HL-60/S4 treated with retinoic acid at 250 ng/mL for 4 days and 3 days (cell line): ENCODE results near the gene POU2AF1.
"Not testable (repeated sequence)": the region's sequence is repeated elsewhere in the genome, so short reads cannot be mapped to it uniquely, and the experiment has no call there.

Experiments used
- in situ Hi-C: fragments of 300-500 bp; cut with MboI; formaldehyde crosslinking; loops from 2 replicates; pipeline ENCODE4 v1.7.0; 2022; ENCODE audit warnings: low sequenced_read_pairs

Gene POU2AF1

DNA sequence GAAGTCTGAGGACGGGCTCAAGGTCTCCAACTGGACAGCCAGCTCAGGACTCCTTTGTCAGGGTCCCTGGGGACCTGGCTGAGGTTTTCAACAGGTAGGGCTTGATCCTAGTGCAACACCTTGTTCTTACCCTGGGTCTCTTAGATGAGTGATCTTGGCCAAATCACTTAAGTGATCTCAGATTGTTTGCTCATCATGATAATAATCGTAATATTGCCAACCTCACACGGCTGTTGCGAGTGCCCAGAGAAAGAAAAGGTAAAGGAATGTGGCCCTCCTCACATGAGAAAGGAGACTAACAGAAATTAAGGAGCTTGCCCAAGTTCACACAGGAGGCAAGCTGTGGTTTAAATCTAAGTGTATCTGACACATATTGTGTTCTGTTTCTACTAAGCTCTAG lies 52.3 kb downstream of the POU2AF1 start:
- in situ Hi-C loops, result no loop called here

GRCh38 chr11:111325259-111325658 lies 53.8 kb downstream of the POU2AF1 start:
- in situ Hi-C loops, result no loop called here

DNA sequence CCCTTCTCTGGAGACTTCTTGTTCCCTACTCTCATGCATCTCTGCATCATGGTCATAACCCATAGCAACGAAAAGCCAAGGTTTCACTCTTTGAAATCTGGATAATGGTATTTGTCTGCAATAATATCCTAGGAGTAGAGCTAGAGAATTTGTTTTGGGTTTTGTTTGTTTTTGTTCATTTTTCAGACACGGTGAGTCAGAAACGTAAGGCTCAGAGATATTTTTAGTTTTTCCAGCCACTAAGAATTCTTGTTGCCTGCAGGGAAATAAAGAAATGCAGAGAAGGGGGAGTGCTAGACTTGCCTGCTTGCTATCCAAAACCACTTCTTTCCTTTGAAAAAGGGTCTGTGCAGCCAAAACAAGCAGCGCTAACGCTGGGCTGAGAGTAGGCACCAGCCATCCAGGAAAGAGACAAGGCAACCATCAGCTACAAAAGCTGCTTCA lies 54.8 kb downstream of the POU2AF1 start:
- in situ Hi-C loops, result no loop called here

DNA sequence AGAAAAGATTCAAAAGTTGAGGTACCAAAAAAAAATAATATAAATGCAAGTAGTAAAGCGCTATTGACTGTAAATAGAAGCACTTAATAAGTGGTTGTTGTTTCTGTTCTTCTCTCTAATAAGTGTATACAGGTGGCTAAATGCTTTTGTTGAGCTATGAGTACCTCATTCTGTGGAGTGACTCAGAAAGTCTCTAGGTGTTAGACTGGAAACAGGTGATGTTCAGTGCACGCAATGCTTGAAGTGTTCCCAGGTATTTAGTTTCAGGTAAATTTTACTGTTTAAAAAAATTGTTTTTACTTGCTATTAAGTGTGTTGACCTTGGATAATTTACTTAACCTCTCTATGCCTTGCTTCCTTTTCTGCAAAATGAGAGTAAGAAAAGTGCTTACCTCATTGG lies 56.5 kb downstream of the POU2AF1 start:
- in situ Hi-C loops, result no loop called here

- in situ Hi-C loops, result no loop called here
These were observed 58.1 kb downstream of the POU2AF1 start for GRCh38 chr11:111320728-111321568.

DNA sequence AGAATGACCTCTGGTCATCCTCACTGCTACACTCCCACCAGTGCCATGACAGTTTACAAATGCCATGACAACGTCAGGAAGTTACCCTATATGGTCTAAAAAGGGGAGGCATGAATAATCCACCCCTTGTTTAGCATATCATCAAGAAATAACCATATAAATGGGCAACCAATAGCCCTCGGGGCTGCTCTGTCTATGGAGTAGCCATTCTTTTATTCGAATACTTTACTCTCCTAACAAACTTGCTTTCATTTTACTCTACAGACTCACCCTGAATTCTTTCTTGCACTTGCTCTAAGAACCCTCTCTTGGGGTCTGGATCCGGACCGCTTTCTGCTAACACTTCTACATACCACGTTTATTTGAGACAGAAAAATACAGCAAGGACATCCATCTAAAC lies 58.9 kb downstream of the POU2AF1 start:
- in situ Hi-C loops, result not testable (repeated sequence)

DNA sequence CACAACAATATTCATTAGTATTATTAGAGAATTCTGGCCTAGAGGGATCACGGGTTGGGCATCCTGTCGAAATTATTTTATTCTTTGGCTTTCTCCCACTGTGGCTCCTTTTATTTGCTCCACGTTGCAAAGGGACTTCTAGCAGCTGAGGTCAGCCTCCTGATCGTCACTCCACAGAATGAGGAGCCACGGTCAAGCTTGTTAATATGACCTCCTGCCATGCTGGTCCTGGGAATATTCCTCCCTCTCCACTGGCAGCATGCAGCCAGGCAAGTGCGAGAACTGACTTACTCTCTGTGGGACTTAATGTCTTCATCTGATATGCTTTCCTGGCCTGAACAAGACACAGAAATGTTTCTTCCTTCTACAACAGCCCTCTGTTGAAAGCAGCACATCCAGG lies 59.8 kb downstream of the POU2AF1 start:
- in situ Hi-C loops, result no loop called here

GRCh38 chr11:111312076-111312475 lies 67.0 kb downstream of the POU2AF1 start:
- in situ Hi-C loops, result no loop called here

- in situ Hi-C loops, result no loop called here
These were observed 68.4 kb downstream of the POU2AF1 start for GRCh38 chr11:111310723-111311122.

GRCh38 chr11:111310088-111310487 lies 69.0 kb downstream of the POU2AF1 start:
- in situ Hi-C loops, result no loop called here

GRCh38 chr11:111309215-111309915 lies 69.7 kb downstream of the POU2AF1 start:
- in situ Hi-C loops, result no loop called here

DNA sequence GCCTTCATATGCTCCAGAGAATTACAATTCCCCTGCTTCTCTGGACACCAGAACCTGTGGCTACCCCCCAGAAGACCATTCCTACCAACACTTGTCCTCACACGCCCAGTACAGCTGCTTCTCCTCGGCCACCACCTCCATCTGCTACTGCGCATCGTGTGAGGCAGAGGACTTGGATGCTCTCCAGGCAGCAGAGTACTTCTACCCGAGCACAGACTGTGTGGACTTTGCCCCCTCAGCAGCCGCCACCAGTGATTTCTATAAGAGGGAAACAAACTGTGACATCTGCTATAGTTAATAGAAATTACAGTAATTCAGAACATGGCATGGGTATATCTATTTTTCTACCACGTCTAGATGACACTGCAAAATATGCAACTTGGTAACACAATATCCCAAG lies 70.9 kb downstream of the POU2AF1 start:
- in situ Hi-C loops, result no loop called here

DNA sequence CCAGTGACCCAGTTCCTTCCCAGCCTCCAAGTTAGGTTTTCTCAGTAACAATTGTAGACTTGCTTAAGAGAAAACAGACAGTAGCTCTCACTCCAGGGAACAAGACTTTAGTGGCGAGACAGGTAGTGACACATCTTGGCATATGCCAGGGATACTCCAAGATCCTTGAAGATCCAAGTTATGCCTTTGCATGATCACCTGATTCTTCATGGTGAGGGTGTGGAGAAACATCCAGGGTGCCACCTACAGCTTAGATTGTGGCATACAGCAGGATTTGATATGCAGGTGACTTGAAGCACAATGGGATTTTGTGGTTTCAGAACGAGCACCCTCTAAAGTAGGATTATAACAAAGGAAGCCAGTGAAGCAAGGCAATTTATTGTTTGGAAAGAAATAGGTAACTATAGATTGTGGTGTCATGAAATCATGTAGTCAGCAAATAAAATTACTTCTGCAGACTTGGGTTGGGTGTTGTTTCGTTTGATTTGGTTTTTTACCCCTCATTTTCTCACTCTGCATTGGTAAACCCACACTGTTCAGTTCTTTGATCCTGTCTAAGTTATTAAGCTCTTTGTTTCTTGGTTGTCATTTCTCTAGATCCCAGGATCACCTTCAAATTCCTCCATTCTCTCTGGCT lies 71.5 kb downstream of the POU2AF1 start:
- in situ Hi-C loops, result no loop called here

GRCh38 chr11:111306321-111306720 lies 72.8 kb downstream of the POU2AF1 start:
- in situ Hi-C loops, result no loop called here

- in situ Hi-C loops, result no loop called here
These were observed 73.2 kb downstream of the POU2AF1 start for GRCh38 chr11:111305876-111306275.

DNA sequence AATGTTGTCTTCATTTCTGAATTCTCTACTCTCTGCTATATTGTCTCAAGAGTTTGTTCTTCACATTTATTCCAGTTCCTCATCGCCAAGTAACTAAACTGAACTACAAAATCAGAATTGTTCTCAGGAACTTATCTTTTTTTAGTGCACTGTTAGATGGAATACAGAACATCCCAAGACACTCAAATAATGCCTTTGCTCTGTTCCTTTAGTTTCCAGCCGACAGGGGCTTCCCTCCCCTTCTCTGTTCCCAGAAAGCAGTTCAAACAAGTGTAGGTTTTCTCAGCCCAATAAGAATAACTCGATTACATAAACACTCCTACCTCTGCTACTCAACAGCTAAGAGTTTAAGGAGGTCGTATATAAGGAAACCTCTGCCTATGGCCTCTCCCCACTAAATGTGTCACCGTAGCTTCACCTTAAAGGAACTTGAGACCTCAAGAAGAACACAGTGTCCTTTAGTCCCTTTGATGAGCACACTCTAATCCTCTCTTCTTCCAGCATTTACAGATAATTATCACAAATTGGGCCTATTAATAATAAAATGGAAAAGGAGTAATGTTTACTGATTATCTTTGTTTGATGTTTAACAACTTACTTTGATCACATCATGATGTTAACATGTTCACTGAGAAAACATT lies 73.8 kb downstream of the POU2AF1 start:
- in situ Hi-C loops, result no loop called here

DNA sequence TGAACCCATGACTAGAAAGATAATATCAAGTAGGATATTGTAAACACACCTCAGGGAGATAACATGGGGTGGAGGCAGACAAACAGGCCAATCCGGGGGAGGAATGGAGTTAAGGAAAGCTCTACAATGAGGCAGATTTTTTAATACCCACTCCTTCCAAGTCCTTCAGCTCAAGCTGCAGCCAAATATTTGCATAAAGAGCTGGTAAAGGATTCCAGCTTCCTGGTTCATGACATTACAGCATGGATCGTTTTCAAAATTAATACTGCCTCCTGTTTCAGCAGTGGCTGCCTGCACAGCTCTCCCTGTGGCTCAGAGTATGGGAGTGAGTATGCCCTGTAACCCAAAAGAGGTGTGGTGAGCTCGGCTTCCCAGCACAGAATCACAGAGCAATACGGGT lies 75.6 kb downstream of the POU2AF1 start:
- in situ Hi-C loops, result no loop called here

DNA sequence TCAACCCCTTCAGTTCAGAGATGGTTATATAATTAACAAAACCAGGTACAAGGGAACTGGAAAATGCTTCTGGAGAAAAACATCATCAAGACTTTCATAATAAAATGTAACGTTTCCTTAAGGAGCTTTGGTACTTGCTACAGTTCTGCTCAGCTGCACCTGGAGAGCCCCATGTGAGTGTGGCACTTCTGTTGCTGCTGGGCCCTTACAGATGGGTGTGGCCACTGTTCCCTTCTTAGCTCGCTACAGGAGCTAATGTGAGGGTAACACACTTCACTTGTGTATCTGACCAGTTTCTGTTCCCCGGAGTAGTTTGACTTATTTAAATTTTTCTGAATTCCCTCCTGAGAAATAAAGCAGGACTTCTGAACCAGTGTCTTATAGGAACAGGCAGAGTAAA lies 76.8 kb downstream of the POU2AF1 start:
- in situ Hi-C loops, result no loop called here
